Stimulated activated CD4-positive, alpha-beta T cell treated with anti-CD3 and anti-CD28 coated beads, Interleukin-1b, Interleukin-23, amount 100 ng/mL, for 4 hours (primary cell): ENCODE results near the gene METTL27.
"Not testable (repeated sequence)": the region's sequence is repeated elsewhere in the genome, so short reads cannot be mapped to it uniquely, and the experiment has no call there.

Experiments used
- DNase-seq, 2 donors: peaks; one replicate each; pipeline ENCODE4 v3.0.0-alpha.2; 2020; ENCODE audit warnings: low read depth in 2 of 2

METTL27 gene, protein sequence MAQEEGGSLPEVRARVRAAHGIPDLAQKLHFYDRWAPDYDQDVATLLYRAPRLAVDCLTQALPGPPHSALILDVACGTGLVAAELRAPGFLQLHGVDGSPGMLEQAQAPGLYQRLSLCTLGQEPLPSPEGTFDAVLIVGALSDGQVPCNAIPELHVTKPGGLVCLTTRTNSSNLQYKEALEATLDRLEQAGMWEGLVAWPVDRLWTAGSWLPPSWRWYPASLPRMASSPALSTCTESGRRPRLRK

DNA sequence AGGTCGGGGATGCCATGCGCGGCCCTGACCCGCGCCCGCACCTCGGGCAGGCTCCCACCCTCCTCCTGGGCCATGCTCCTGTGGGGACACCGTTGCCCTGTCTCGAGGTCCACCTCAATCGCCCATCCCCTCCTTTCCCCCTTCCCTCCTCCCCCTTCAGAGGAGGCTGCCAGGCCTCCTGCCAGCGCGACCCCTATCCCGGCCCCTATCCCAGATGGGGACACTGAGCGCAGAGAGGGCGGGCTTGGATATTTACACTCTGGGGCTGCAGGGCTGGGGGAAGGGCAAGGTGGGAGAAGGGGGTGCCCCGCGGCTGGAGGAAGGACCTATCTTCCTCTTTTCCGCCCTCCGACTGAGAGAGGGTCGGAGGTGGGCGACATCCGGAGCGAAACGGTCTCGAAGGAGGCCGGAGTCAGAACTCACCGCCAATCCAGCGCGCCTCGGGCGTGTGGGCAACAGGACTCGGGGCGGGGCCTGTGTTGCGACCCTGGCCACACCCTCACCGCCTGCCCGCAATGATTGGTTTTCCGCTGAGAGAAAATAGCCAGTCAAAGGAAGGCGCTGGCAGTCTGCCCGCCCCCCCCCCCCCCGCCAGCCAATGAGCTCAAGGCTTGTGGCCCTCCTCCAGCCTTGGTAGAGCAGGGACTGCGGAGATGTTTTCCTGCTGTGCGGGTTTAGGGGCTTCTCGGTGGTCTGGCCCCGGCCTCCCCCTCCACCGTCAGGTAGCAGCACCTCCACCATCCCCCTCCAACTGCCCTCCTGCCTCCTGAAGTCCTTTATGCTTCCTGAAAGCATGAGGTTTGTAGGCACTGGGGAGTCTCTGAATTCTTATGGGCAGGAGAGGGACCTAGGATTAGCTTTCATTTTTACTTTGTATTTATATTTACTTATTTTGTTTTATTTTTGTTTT, at the start of gene METTL27:
Gene METTL27, minus strand, starts transcription at position 450 of the 910 bp plus-strand sequence. Its CDS starts 376 bp downstream, at position 74.
- peak; percentile 82 to 84 for DNase-seq

GRCh38 chr7:73891178-73891885, 49.0 kb upstream of the METTL27 start:
- no peak for DNase-seq

DNA sequence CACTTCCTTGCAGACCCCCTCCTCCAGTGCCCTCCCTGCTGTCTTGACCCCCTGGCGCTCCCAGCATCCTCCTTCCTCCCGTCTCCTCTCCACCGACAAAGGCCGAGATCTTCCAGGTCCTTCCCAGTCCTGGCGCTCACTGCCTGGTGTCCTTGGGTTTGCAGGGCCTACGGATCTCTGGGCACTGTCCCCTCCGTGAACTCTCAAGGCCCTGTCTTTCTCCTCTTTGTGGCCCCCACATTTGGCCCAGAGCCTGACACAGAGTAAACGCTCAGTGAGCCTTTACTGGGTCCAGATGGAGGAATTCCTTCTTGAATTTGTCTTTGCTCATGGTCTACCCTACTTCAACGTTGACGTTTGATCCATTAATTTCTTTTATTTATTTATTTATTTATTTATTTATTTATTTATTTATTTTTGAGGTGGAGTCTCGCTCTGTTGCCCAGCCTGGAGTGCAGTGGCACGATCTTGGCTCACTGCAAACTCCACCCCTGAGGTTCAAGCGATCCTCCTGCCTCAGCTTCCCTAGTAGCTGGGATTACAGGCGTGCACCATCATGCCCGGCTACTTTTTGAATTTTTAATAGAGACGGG, 48.3 kb upstream of the METTL27 start:
- DNase-seq = no peak

- no peak for DNase-seq
These were observed 46.6 kb upstream of the METTL27 start for GRCh38 chr7:73888959-73889358.

GRCh38 chr7:73887762-73888161, 45.4 kb upstream of the METTL27 start:
- no peak for DNase-seq

GRCh38 chr7:73885975-73886798, 43.9 kb upstream of the METTL27 start:
- no peak for DNase-seq

GRCh38 chr7:73885433-73885974, 43.2 kb upstream of the METTL27 start:
- DNase-seq = no peak

- DNase-seq = not testable (repeated sequence)
These were observed 42.6 kb upstream of the METTL27 start for GRCh38 chr7:73884867-73885422.

GRCh38 chr7:73882047-73882402, 39.7 kb upstream of the METTL27 start:
- DNase-seq = no peak

DNA sequence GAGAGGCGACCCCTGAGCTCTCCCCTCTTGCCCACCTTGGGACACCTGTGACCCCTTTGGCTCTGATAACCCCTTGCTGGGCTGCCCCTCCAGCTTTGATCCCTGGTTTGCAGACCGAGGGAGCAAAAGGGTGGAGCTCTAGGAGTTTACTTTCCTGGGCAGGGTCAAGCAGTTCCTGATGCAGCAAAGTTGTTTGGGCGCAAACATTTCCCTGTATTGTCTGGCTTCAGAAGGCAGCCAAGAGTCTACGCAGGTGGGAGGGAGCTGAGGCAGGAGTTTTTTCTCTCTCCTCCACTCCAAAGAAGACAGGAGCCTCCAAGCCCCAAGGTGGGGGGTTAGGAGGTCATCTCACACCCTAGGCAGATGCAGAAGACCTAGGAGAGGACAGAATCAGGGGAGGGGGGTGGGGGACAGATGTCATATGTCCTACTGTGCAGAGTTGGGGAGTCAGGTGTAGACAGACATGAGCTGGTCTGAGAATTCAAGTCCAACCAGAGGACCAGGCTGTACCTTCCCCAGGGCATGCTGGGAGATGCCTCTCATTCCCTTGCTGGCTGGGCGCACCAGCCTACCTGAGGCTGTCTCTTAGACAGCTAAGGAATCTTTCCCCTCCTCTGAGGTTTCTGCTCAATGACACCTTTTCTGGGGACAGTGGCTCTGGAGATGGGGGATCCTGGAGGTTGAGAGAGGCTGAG, 39.2 kb upstream of the METTL27 start:
- DNase-seq = no peak

DNA sequence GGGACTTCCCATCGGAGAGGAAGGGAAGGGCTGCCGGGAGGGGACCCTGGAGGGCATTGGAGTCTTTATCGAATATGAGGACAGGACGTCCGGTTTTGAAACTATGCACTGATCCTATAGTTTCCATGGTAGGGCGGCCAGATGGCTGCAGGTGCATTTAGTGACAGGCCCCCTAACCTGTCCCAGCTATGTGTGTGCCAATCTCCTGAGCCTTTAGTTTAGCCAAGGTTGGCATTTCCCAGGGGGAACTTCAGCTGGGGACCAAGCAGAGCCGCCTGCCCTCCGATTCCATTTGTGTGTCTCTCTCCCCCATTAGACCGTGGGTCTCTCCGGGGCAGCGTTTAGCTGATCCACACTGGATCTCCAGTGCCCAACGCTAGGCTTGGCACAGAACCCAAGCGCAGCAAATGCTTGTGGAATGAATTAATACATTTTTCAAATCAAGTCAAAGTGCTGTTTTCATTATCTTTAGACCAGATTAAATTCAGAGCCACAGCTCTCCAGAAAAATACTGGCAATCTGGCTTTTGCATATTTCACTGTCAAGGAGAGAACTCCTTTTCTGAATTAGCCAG, 38.5 kb upstream of the METTL27 start:
- DNase-seq = no peak

DNA sequence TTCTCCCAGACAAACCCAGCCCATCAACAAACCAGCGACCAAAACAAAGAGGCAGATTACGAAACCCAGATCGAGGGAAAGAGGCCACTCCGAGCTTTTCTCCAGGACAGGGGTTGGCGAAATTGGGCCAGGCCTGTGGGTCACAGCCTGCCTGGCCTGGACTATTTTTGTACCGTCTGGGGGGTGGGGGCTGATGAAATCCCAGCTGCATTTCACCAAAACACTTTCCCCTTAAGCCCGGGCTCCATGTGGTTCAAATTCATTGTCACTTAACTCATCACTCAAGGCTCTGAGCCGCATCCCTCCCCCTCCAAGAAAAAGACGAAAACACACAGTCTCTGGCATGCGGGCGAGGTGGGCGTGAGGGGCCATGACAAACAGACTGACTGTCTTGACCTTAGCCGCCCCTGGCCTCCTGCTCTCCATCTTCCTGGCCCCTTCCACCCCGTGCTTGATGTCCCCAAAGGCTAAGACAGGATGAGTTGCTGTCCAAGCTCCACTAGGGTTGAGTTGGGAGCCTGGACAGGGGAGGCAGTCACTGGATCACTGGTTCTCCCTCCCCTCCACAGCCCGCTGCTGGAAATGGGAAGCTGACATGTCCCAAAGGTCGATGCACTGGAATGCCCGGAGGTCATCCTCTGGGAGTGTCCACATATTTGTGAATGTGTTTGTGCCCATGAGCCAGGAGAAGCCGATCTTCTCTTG, 37.8 kb upstream of the METTL27 start:
- no peak for DNase-seq

GRCh38 chr7:73876973-73877372, 34.7 kb upstream of the METTL27 start:
- DNase-seq = no peak

DNA sequence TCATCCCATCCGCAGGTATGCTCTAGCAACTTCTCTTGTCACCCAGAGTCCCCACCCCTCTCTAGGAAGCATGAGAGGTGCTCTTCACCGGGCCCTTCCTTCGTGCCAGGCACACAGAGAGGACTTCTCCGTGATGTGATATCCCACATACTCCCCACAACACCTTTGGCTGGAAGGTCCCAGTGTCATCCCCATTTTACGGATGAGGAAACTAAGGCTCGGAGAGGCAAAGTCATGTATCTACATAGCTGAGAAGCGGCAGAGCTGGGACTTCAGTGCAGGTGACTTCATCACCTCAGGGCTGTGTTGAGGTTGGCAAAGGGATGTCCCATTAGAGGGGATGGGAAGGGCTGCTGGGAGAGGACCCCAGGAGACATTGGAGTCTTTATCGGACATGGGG, 34.0 kb upstream of the METTL27 start:
- no peak for DNase-seq

DNA sequence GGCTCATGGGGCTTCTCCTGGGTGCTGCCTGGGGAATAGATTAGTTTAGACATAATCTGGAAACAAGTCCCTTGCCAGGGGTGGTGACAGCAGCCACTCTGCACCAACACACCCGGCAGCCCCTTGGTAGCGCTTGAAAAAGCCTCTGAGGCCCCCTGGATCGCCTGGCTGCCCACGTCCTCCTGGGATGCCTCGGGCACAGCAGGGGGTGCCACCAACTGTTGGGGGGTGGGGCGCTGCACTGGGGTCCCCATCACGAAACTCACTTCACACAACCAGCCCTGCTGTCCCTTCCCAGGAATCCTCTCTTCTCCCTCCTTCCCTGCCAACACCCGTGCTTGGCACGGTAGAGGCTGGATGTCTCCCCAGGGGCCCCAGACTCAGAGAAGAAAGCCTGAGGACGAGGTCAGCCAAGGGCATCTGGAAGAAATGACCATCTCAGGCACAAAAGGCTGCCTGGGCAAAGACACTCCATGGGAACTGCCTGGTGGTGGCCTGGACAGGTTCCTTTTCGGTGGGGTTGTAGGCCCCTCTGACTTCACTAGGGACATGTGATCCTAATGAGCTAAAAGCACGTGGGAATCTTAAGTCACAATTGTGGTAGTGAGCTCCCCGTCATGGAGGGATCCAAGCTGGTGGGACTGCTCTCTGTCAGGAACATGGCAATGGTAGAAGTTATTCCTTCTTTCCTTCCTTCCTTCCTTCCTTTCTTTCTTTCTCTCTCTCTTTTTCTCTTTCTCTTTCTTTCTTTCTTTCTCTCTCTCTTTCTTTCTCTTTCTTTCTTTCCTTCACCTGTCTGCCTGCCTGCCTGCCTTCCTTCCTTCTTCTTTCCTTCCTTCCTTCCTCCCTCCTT, 30.0 kb upstream of the METTL27 start:
- DNase-seq = no peak

- no peak for DNase-seq
These were observed 29.1 kb upstream of the METTL27 start for GRCh38 chr7:73871163-73872011.

- no peak for DNase-seq
These were observed 27.8 kb upstream of the METTL27 start for GRCh38 chr7:73870041-73870492.
